Measurements from ENCODE around the gene PIAS1.
"Not testable (repeated sequence)": the region's sequence is repeated elsewhere in the genome, so short reads cannot be mapped to it uniquely, and the experiment has no call there.

PIAS1 gene

GRCh38 chr15:68183616-68184315, 129.7 kb downstream of the PIAS1 start:
- DNase-seq (ENCODE audit: low read depth in 2 of 2): no peak

- DNase-seq (ENCODE audit: low read depth in 2 of 2): no peak
These were observed 130.7 kb downstream of the PIAS1 start for GRCh38 chr15:68184616-68185480.

GRCh38 chr15:68186671-68187397, 132.7 kb downstream of the PIAS1 start:
- DNase-seq (ENCODE audit: low read depth in 2 of 2): no peak

- no peak for DNase-seq (ENCODE audit: low read depth in 2 of 2)
These were observed 133.4 kb downstream of the PIAS1 start for GRCh38 chr15:68187559-68187958.

GRCh38 chr15:68188647-68189046, 134.5 kb downstream of the PIAS1 start:
- no peak for DNase-seq (ENCODE audit: low read depth in 2 of 2)

GRCh38 chr15:68190048-68190447, 135.9 kb downstream of the PIAS1 start:
- DNase-seq (ENCODE audit: low read depth in 2 of 2): no peak

- no peak for DNase-seq (ENCODE audit: low read depth in 2 of 2)
These were observed 137.4 kb downstream of the PIAS1 start for GRCh38 chr15:68191555-68191954.

- DNase-seq (ENCODE audit: low read depth in 2 of 2): no peak
These were observed 138.0 kb downstream of the PIAS1 start for GRCh38 chr15:68192117-68192516.

- DNase-seq (ENCODE audit: low read depth in 2 of 2): no peak
These were observed 138.8 kb downstream of the PIAS1 start for GRCh38 chr15:68192804-68193486.

GRCh38 chr15:68195336-68196112, 141.4 kb downstream of the PIAS1 start:
- DNase-seq (ENCODE audit: low read depth in 2 of 2): no peak

GRCh38 chr15:68196445-68197169, 142.5 kb downstream of the PIAS1 start:
- DNase-seq (ENCODE audit: low read depth in 2 of 2): no peak

- no peak for DNase-seq (ENCODE audit: low read depth in 2 of 2)
These were observed 143.0 kb downstream of the PIAS1 start for GRCh38 chr15:68197170-68197492.

GRCh38 chr15:68197661-68198437, 143.7 kb downstream of the PIAS1 start:
- DNase-seq (ENCODE audit: low read depth in 2 of 2): no peak

- no peak for DNase-seq (ENCODE audit: low read depth in 2 of 2)
These were observed 145.2 kb downstream of the PIAS1 start for GRCh38 chr15:68199340-68199739.

GRCh38 chr15:68200016-68200861, 146.1 kb downstream of the PIAS1 start:
- DNase-seq (ENCODE audit: low read depth in 2 of 2): no peak

GRCh38 chr15:68201153-68201878, 147.2 kb downstream of the PIAS1 start:
- DNase-seq (ENCODE audit: low read depth in 2 of 2): no peak

- DNase-seq (ENCODE audit: low read depth in 2 of 2): no peak
These were observed 147.8 kb downstream of the PIAS1 start for GRCh38 chr15:68201879-68202261.

GRCh38 chr15:68202994-68203393, 148.9 kb downstream of the PIAS1 start:
- not testable (repeated sequence) for DNase-seq (ENCODE audit: low read depth in 2 of 2)

All from stimulated activated CD8-positive, alpha-beta memory T cell treated with anti-CD3 and anti-CD28 coated beads, Interleukin-15, amount 100 ng/mL, for 4 hours (primary cell).